KOPT-K1 (cell line): ENCODE measurements around the gene SREBF2.
"Not testable (repeated sequence)": the region's sequence is repeated elsewhere in the genome, so short reads cannot be mapped to it uniquely, and the experiment has no call there.

Experiments used
- H3K27ac ChIP-seq: fragments of 200-600 bp; sonication (generic); 2 replicates; pipeline ENCODE4 v1.5.1; 2016; ENCODE audit warnings: antibody characterized with exemption, mild to moderate bottlenecking, low read depth, low read length; ENCODE audit not compliant: poor library complexity, severe bottlenecking
- H3K36me3 ChIP-seq: fragments of 200-600 bp; sonication (generic); 2 replicates; pipeline ENCODE4 v1.5.1; 2017; ENCODE audit warnings: antibody characterized with exemption, mild to moderate bottlenecking, low read length, moderate library complexity; ENCODE audit not compliant: insufficient read depth
- H3K9me3 ChIP-seq: fragments of 200-600 bp; sonication (generic); 2 replicates; pipeline ENCODE4 v1.5.1; 2017; ENCODE audit warnings: antibody characterized with exemption, low read length, mild to moderate bottlenecking; ENCODE audit not compliant: insufficient read depth, poor library complexity, severe bottlenecking

SREBF2 gene

GRCh38 chr22:41940832-41941765 lies 108.2 kb downstream of the SREBF2 start:
- no peaks in the 10 kb centered on the region for H3K9me3 ChIP-seq
- peaks cover 99% of the 10 kb centered on the region for H3K36me3 ChIP-seq
- H3K27ac ChIP-seq, result peak overlapping the region; percentile 20

- no peaks in the 10 kb centered on the region for H3K9me3 ChIP-seq
- H3K36me3 ChIP-seq, result peaks cover 73% of the 10 kb centered on the region
- no peak overlapping the region for H3K27ac ChIP-seq
Measured at GRCh38 chr22:41943661-41944209, 110.8 kb downstream of the SREBF2 start.

GRCh38 chr22:41946629-41947423 lies 113.9 kb downstream of the SREBF2 start, which contains the start of gene CENPM:
CENPM (minus strand) TSS chr22:41947152; CDS start chr22:41947076, 76 bp downstream.
- peak within 1 kb of the TSS; percentile 95 for H3K27ac ChIP-seq
- H3K9me3 ChIP-seq, result no peaks in the 10 kb centered on the region
- peaks cover 42% of the 10 kb centered on the region for H3K36me3 ChIP-seq

- H3K36me3 ChIP-seq, result peaks cover 36% of the 10 kb centered on the region
- peak overlapping the region; percentile 95 for H3K27ac ChIP-seq
- no peaks in the 10 kb centered on the region for H3K9me3 ChIP-seq
Measured at GRCh38 chr22:41947424-41948080, 114.6 kb downstream of the SREBF2 start.

GRCh38 chr22:41948142-41948541 lies 115.2 kb downstream of the SREBF2 start:
- H3K9me3 ChIP-seq, result no peaks in the 10 kb centered on the region
- peak overlapping the region; percentile 95 for H3K27ac ChIP-seq
- H3K36me3 ChIP-seq, result peaks cover 30% of the 10 kb centered on the region

- H3K9me3 ChIP-seq, H3K27ac ChIP-seq: not testable (repeated sequence)
- peaks cover 22% of the 10 kb centered on the region for H3K36me3 ChIP-seq
Measured at GRCh38 chr22:41948928-41949296, 116.0 kb downstream of the SREBF2 start.

GRCh38 chr22:41949297-41949965 lies 116.5 kb downstream of the SREBF2 start:
- Histone ChIP-seq H3K36me3 (peaks cover 17% of the 10 kb centered on the region), H3K9me3 (no peaks in the 10 kb centered on the region), H3K27ac (no peak overlapping the region)

GRCh38 chr22:41951898-41952474 lies 119.1 kb downstream of the SREBF2 start, which contains the start of gene SMIM45:
SMIM45 (plus strand) TSS chr22:41952150.
- no peak within 1 kb of the TSS for H3K27ac ChIP-seq

GRCh38 chr22:41952713-41953112 lies 119.8 kb downstream of the SREBF2 start:
- H3K9me3 ChIP-seq, result no peaks in the 10 kb centered on the region
- no peaks in the 10 kb centered on the region for H3K36me3 ChIP-seq
- H3K27ac ChIP-seq, result no peak overlapping the region

More at GRCh38 chr22:41951898-41952474, 119.1 kb downstream of the SREBF2 start, which contains the start of gene SMIM45:
- Histone ChIP-seq H3K36me3 (no peaks in the 10 kb centered on the region), H3K9me3 (no peaks in the 10 kb centered on the region)
